ENCODE data around the gene RNF187.

GRCh38 chr1:228437424-228437962 is 49.7 kb upstream of the RNF187 start:
- TF ChIP-seq, protein P1, sequence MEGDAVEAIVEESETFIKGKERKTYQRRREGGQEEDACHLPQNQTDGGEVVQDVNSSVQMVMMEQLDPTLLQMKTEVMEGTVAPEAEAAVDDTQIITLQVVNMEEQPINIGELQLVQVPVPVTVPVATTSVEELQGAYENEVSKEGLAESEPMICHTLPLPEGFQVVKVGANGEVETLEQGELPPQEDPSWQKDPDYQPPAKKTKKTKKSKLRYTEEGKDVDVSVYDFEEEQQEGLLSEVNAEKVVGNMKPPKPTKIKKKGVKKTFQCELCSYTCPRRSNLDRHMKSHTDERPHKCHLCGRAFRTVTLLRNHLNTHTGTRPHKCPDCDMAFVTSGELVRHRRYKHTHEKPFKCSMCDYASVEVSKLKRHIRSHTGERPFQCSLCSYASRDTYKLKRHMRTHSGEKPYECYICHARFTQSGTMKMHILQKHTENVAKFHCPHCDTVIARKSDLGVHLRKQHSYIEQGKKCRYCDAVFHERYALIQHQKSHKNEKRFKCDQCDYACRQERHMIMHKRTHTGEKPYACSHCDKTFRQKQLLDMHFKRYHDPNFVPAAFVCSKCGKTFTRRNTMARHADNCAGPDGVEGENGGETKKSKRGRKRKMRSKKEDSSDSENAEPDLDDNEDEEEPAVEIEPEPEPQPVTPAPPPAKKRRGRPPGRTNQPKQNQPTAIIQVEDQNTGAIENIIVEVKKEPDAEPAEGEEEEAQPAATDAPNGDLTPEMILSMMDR (IDR thresholded peaks at IDR 0.05; ENCODE audit: insufficient read depth, low read depth, low read length), result no peak
- no peak for TF ChIP-seq EZH2 (IDR thresholded peaks at IDR 0.05; ENCODE audit: insufficient read depth, low read length)

Data from astrocyte (in vitro differentiated cells and primary cell).